GM19035 (cell line): Measurements from ENCODE around the gene PCBP3.
"Not testable (repeated sequence)": the region's sequence is repeated elsewhere in the genome, so short reads cannot be mapped to it uniquely, and the experiment has no call there.

Experiments
- ATAC-seq: cut with Tn5 transposase; IDR thresholded peaks from one replicate; pipeline ENCODE4 v1.9.1; 2021; ENCODE audit not compliant: unreplicated experiment

PCBP3 gene

DNA sequence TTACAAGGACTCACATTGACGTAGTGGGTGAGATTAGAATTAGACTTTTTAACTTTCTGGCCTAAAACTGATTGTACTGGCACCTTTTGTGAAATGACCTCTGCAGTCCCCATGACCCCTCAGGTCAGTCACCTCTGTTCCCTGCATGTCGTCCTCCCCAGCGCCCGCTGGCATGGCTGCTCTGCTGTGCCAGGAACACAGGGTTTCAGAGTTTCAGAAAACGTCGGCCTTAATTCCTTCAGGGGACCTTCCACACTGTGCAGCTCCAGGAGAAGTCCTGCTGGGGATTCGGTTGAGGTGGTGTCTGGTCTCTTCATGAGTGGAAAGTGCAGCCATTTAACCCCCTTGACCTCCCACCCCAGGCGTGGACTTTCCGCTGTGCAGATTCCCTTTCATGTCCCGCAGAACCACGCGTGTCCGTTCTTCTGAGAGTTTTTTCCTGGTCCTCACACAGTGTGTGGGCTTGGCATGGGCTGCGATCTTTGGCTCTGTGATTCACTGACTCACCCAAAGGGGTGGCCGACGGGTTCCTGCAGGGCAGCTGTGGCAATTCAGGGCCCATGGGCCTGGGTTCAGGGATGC, 179.7 kb downstream of the PCBP3 start:
- no peak for ATAC-seq

DNA sequence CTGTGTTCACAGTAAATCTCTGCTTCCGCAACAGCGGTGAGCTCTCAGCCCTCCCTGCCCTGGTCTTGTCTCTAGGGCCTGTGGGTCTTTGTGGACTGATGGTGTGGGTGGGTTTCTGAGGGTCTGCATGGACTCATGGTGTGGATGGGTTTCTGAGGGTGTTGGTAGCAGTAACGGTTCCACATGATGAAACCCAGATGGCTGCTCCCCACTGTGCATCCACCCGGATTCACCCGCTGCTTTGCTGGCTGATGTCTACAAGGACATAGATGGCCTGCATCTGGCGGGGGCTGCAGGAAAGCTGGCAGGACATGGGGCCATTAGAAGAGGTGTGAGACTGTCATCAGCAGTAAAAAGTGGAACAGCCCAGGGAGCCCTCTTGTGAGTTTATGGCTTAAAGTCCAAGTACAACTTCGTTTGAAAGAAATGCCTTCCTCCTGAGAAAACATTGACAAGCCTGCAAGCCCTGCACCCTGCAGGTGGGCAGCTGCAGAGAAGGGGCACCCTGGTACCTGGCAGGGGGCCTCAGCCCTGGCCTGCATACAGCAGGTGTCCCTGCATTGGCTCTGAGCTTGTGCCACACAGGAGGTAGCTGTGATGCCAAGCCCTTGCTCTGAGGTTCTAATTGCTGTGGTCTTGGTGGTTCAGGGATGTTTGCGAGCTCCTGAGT, 181.2 kb downstream of the PCBP3 start:
- ATAC-seq = no peak

- ATAC-seq = no peak
These were observed 181.7 kb downstream of the PCBP3 start for GRCh38 chr21:45825219-45825618.

- no peak for ATAC-seq
These were observed 183.3 kb downstream of the PCBP3 start for GRCh38 chr21:45826676-45827301.

DNA sequence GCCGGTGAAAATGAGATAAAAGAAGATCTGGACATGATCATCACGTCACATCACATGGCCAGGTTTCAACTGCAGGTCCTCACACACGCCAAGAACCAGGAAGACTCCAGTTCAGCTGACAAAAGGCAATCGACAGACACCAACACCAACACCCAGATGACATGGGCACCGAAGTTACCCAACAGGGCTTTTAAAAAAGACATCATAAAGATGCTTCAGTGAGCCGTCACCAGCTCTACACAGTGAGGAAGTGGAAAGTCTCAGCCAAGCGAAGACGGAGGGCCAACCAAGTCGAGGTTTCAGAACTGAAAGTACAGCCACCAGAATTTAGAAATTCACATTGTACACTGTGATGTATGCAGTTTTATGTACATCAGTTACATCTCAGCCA, 183.8 kb downstream of the PCBP3 start:
- no peak for ATAC-seq

- no peak for ATAC-seq
These were observed 184.5 kb downstream of the PCBP3 start for GRCh38 chr21:45827881-45828579.

DNA sequence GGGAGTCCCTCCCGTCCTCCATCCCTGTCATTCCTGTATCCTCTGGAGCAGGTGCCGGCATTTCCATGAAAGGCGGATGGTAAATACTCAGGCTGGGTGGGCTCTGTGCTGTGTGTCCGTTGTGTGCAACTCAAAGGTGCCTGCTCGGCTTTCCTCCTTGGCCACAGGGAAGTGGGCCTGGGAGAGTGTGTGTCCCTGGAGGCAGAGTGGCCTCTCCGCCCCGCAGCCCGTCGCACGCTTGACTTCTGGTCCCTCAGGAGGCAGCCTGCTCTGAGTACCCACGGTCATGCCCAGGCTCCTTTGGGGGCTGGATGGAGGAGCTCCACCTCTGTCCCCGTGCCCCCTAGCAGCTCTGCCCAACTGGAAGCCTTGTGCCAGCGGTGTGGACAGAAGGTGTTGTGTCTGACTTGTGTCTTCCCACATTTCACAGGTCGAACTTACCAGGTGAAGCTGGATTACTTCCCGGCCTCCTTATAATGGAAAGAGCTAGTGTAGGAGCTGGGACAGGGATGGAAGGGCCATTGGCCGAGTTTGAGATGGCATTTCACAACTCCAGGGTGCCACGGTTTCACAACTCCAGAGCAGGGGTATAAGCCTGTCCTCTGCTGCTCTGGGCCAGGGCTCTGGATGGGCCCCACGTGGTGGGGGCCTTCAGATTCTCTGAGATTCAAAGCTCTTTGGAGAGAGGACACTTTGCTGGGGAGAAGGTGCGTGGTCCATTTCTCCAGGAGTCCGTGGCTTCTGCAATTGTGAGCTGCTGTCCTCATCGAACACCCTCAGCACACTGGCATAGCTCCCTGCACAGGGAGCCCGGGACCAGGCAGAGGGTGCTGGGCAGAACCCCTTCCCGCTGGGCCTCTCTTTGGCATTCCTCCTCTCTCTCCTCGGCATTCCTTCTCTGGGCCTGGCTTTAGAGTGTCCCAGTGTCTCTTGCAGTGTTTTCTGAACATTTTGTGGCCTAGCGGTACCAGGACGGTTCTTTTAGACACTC, 185.3 kb downstream of the PCBP3 start:
- ATAC-seq = no peak

DNA sequence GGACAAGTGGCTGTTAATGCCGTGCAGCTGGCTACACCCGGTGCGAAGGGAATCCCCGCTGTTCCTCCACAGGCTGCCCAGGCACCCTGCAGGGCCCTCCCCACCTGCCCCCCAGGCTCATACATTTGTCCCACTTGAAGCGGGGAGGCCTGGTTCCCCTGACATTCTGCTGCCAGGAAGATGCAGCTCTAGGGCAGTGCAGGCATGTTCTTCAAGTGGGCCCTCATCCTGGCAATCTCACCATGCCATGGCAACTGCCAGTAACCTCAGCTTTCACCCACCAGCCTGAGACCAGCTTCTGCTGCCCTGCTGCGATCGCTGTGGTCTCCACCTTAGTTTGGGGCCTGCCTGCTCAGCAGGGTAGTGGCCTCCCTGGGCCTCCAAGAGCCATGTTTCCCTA, 186.1 kb downstream of the PCBP3 start:
- ATAC-seq = no peak

DNA sequence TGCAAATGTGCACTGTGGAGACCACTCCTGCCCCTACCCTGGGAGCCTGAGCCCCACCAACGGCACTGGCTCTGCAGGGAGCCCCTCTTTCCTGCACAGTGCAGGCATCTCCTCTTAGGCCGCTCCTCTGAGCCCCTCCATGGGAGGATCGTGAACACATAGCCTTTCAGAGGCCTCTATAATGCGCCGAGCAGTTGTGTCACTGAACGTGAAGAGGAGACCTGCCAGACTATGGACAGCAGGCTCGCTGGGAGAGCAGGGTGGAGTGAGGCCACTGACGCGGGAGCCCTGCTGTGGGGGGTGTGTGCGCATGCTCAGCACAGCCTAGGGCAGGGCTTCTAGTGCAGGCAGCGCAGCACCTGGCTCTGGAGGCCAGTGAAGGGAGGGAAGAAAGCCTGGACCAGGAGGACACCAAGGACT, 186.7 kb downstream of the PCBP3 start:
- no peak for ATAC-seq

GRCh38 chr21:45830720-45831366, 187.3 kb downstream of the PCBP3 start:
- ATAC-seq = no peak

- no peak for ATAC-seq
These were observed 188.6 kb downstream of the PCBP3 start for GRCh38 chr21:45831991-45832740.

DNA sequence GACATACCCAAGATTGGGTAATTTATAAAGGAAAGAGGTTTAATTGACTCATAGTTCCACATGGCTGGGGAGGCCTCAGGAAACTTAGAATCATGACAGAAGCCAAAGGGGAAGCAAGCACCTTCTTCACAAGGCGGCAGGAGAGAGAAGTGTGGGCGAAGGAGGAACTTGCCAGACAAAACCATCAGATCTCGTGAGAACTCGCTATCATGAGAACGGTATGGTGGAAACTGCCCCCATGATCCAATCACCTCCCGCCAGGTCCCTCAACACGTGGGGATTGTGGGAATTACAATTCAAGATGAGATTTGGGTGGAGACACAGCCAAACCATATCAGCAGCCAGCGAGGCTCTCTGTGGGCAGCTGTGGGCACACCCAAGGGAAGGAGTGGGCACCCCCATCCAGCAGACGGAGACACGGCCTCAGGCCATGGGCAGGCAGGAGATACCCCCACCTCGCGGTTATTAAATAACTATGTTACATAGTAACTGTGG, 189.3 kb downstream of the PCBP3 start:
- ATAC-seq = not testable (repeated sequence)

- no peak for ATAC-seq
These were observed 189.9 kb downstream of the PCBP3 start for GRCh38 chr21:45833414-45833813.

GRCh38 chr21:45834026-45834715, 190.6 kb downstream of the PCBP3 start:
- no peak for ATAC-seq

DNA sequence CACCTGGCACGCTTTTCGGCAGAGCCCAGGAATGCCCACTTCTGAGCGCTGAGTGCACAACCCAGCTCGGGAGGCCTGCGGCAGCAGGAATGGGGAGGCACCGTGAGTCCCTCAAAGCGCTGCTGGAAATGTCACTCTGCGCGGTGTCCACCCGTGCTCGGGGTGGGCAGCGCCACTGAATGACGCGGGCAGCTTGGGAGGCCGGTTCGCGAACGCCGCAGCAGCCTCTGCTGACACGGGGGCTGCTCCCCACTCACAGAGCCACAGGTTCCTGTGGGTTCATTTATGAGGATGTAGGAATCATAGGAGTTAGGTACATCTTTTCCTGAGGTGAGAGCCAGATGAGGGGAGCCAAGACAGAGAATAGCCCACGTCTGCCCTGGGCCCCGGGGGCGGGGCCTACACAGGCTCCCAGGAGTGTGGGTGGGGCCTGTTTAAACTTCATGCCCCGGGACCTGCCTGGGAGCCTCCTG, 191.3 kb downstream of the PCBP3 start:
- no peak for ATAC-seq

- ATAC-seq = no peak
These were observed 192.1 kb downstream of the PCBP3 start for GRCh38 chr21:45835301-45836267.

- ATAC-seq = no peak
These were observed 192.7 kb downstream of the PCBP3 start for GRCh38 chr21:45836268-45836655.
